Measurements from ENCODE around the gene CYLD.

- TF ChIP-seq, protein P1, sequence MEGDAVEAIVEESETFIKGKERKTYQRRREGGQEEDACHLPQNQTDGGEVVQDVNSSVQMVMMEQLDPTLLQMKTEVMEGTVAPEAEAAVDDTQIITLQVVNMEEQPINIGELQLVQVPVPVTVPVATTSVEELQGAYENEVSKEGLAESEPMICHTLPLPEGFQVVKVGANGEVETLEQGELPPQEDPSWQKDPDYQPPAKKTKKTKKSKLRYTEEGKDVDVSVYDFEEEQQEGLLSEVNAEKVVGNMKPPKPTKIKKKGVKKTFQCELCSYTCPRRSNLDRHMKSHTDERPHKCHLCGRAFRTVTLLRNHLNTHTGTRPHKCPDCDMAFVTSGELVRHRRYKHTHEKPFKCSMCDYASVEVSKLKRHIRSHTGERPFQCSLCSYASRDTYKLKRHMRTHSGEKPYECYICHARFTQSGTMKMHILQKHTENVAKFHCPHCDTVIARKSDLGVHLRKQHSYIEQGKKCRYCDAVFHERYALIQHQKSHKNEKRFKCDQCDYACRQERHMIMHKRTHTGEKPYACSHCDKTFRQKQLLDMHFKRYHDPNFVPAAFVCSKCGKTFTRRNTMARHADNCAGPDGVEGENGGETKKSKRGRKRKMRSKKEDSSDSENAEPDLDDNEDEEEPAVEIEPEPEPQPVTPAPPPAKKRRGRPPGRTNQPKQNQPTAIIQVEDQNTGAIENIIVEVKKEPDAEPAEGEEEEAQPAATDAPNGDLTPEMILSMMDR (IDR thresholded peaks at IDR 0.05), result no peak
- no peak for TF ChIP-seq POLR2A (IDR thresholded peaks at IDR 0.05)
Observed at GRCh38 chr16:50722405-50722737, 19.5 kb upstream of the CYLD start.
